Measurements from ENCODE around the gene DLGAP4. TPM values are rescaled to one million over a fixed set of nuclear protein-coding genes. Genes with fewer than 3 reads are reported as not detected.

The DLGAP4 gene
- total and polyA plus RNA-seq, 10 of the 15 experiments (the other 5 are each of a cell fraction or from before 2014, with no cell fraction given), result 0.42 to 43.3 (median 19.0) TPM

- Histone ChIP-seq H3K27ac (ENCODE audit: control insufficient read depth, insufficient read depth) (no peak overlapping the region), H3K4me1 (ENCODE audit: control insufficient read depth, insufficient read depth, low read length) (no peaks in the 10 kb centered on the region), H3K9me3 (replicated peaks; ENCODE audit: control insufficient read depth, insufficient read depth, low read length) (no peaks in the 10 kb centered on the region), H3K4me2 (ENCODE audit: control insufficient read depth, insufficient read depth) (no peak overlapping the region), H3K9ac (ENCODE audit: control insufficient read depth, insufficient read depth, low read length) (no peak overlapping the region), H3K36me3 (ENCODE audit: control insufficient read depth in 2 of 2, insufficient read depth in 2 of 2, low read length in 1 of 2) (no peaks in the 10 kb centered on the region), H4K20me1 (ENCODE audit: control insufficient read depth, insufficient read depth) (no peaks in the 10 kb centered on the region), H3K27me3 (replicated peaks in 1 of 2; ENCODE audit: control insufficient read depth in 2 of 2, insufficient read depth in 2 of 2, low read length in 1 of 2) (no peaks in the 10 kb centered on the region; a peak in 1 of 4 replicates), H3K4me3 (no peak overlapping the region), H2AFZ (ENCODE audit: control insufficient read depth, low read depth, low read length) (no peak overlapping the region), H3K79me2 (ENCODE audit: control insufficient read depth, insufficient read depth, low read length) (no peaks in the 10 kb centered on the region)
- FAIRE-seq, result no peak
- CTCF ChIA-PET, result no interaction called here
- intact Hi-C loops (cut with micrococcal nuclease; ENCODE audit: unreplicated experiment) (no loop called here), in situ Hi-C loops (cut with MboI) (no loop called here)
- POLR2A ChIA-PET, result no interaction called here
- no TSS peak for BruUV-seq (replicated peaks)
- no peak for ATAC-seq
- WGBS (ENCODE audit: insufficient coverage, insufficient replicate concordance, low lambda C conversion rate, missing lambda C conversion rate), result 47% methylated on average over 4 of the region's 4 CpGs
- no peak for TF ChIP-seq IKZF2 (IDR thresholded peaks at IDR 0.05)
- no peak for TF ChIP-seq SUPT20H (IDR thresholded peaks at IDR 0.05; ENCODE audit: borderline replicate concordance, control insufficient read depth, low read depth, low read length)
- no peak for TF ChIP-seq NFYA (IDR thresholded peaks at IDR 0.05; ENCODE audit: borderline replicate concordance, low read depth, low read length)
- no peak for TF ChIP-seq IRF4 (IDR thresholded peaks at IDR 0.05; ENCODE audit: low read depth, low read length)
- TF ChIP-seq E2F4 (IDR thresholded peaks at IDR 0.05; ENCODE audit: low read depth, low read length), result no peak
- no peak for TF ChIP-seq BMI1 (IDR thresholded peaks at IDR 0.05; ENCODE audit: borderline replicate concordance)
- no peak for TF ChIP-seq GABPA (IDR thresholded peaks at IDR 0.05; ENCODE audit: low read depth)
- no peak for TF ChIP-seq EGR1 (IDR thresholded peaks at IDR 0.05; ENCODE audit: borderline replicate concordance in 1 of 2, low read depth in 2 of 2, low read length in 2 of 2)
- no peak for TF ChIP-seq TCF12 (IDR thresholded peaks at IDR 0.05; ENCODE audit: low read depth, low read length)
- SMC1A ChIA-PET (ENCODE audit: uncharacterized antibody, unreplicated experiment), result no interaction called here
- RAD21 ChIA-PET (ENCODE audit: unreplicated experiment), result no interaction called here
- no peak for DNase-seq (ENCODE audit: low read depth, low spot score)
Measured at GRCh38 chr20:36454332-36454697, 148.2 kb downstream of the DLGAP4 start.

Data from GM12878 (cell line).